Spleen (tissue), 7 donors: ENCODE data around the gene BACH2.

Experiments
- CTCF ChIP-seq, 11 experiments: fragments of 200-600 bp in 7 of 11; fragments of 450-650 bp in 4 of 11; sonication (generic) in 4 of 11; IDR thresholded peaks in 8 of 11; conservative IDR thresholded peaks in 3 of 11; 1 replicate in 7 of 11; 2 replicates in 4 of 11; pipeline versions ENCODE4 v1.4.0 to v1.8.0; 2016 to 2021; ENCODE audit warnings: antibody characterized with exemption in 11 of 11, inconsistent platforms in 4 of 11, mild to moderate bottlenecking in 1 of 11
- POLR2A ChIP-seq, 3 donors: fragments of 450-650 bp; IDR thresholded peaks; one replicate each; pipeline ENCODE4 v1.5.1; 2017; ENCODE audit warnings: antibody characterized with exemption in 3 of 3, mild to moderate bottlenecking in 1 of 3
- donor health status: DM: no; HTN: no; CAD: no; lungs with moderate emphysema.
- donor health status: DM: no; HTN: no; CAD: no.
- donor health status: DM: no; HTN: no; CAD: no.

- TF ChIP-seq POLR2A (IDR thresholded peaks at IDR 0.05) (no peak), CTCF (IDR thresholded peaks at IDR 0.05 in 8 of 11, conservative IDR thresholded peaks at IDR 0.05 in 3 of 11) (no peak)
These were observed 199.3 kb downstream of the BACH2 start for GRCh38 chr6:90097356-90097755.
